Measurements from ENCODE around the gene DNLZ. TPM values are rescaled to one million over a fixed set of nuclear protein-coding genes. Genes with fewer than 3 reads are reported as not detected.

DNLZ gene
- total and polyA plus RNA-seq, 8 donors: 4.2 to 18.8 (median 8.8) TPM

- Histone ChIP-seq H3K36me3 (peaks cover 0 to 64% of the 10 kb centered on the region in 2 donors), H3K9me3 (no peaks in the 10 kb centered on the region), H3K27ac (no peak overlapping the region), H3K4me3 (no peak overlapping the region), H3K4me1 (peaks cover 8 to 16% of the 10 kb centered on the region in 2 donors), H3K27me3 (no peaks in the 10 kb centered on the region)
- intact Hi-C loops (cut with DNase I): no loop called here
- no peak for ATAC-seq
- no peak for DNase-seq
- no peak for TF ChIP-seq CTCF (IDR thresholded peaks at IDR 0.05)
Observed at GRCh38 chr9:136377341-136378169, 14.0 kb upstream of the DNLZ start.

- Histone ChIP-seq H3K36me3 (peaks cover 0 to 53% of the 10 kb centered on the region in 2 donors), H3K27me3 (no peaks in the 10 kb centered on the region), H3K9me3 (no peaks in the 10 kb centered on the region), H3K27ac (no peak overlapping the region), H3K4me3 (no peak overlapping the region), H3K4me1 (peaks cover 11 to 23% of the 10 kb centered on the region in 2 donors)
- intact Hi-C loops (cut with DNase I): no loop called here
- ATAC-seq (no peak), DNase-seq (no peak)
- TF ChIP-seq CTCF (IDR thresholded peaks at IDR 0.05): no peak
Observed at GRCh38 chr9:136376457-136376856, 12.9 kb upstream of the DNLZ start.

GRCh38 chr9:136375096-136375495, 11.6 kb upstream of the DNLZ start:
- TF ChIP-seq CTCF (IDR thresholded peaks at IDR 0.05): no peak
- Histone ChIP-seq H3K9me3 (no peaks in the 10 kb centered on the region), H3K36me3 (peaks cover 0 to 49% of the 10 kb centered on the region in 2 donors), H3K27me3 (no peaks in the 10 kb centered on the region), H3K4me3 (no peak overlapping the region), H3K27ac (no peak overlapping the region), H3K4me1 (peaks cover 11 to 23% of the 10 kb centered on the region in 2 donors)
- DNase-seq (no peak), ATAC-seq (no peak)
- intact Hi-C loops (cut with DNase I): no loop called here

- DNase-seq (no peak), ATAC-seq (no peak)
- no peak for TF ChIP-seq CTCF (IDR thresholded peaks at IDR 0.05)
- Histone ChIP-seq H3K27ac (no peak overlapping the region), H3K36me3 (peaks cover 0 to 49% of the 10 kb centered on the region in 2 donors), H3K4me1 (peaks cover 11 to 23% of the 10 kb centered on the region in 2 donors), H3K4me3 (no peak overlapping the region), H3K9me3 (no peaks in the 10 kb centered on the region), H3K27me3 (no peaks in the 10 kb centered on the region)
- intact Hi-C loops (cut with DNase I): no loop called here
Observed at GRCh38 chr9:136374183-136374575, 10.6 kb upstream of the DNLZ start.

GRCh38 chr9:136373300-136374182, 10.0 kb upstream of the DNLZ start, which contains the start of gene CARD9:
CARD9 (minus strand) TSS chr9:136373669; CDS start chr9:136372078, 1,591 bp downstream.
- DNase-seq: peak in 2 of 4 donors; percentile 76 to 89
- Histone ChIP-seq H3K4me3 (peak within 1 kb of the TSS; percentile 21 to 50), H3K27ac (peak within 1 kb of the TSS; percentile 39 to 82), H3K36me3 (peaks cover 0 to 45% of the 10 kb centered on the region in 2 donors), H3K9me3 (no peaks in the 10 kb centered on the region), H3K27me3 (no peaks in the 10 kb centered on the region), H3K4me1 (peaks cover 11 to 23% of the 10 kb centered on the region in 2 donors)
- intact Hi-C loops (cut with DNase I): no loop called here
- peak; percentile 67 for ATAC-seq
- TF ChIP-seq CTCF (IDR thresholded peaks at IDR 0.05): no peak
